NCI-H345 treated with DMSO at 0.1 percent for 48 hours (cell line): ENCODE results near the gene CRTAP.
"Not testable (repeated sequence)": the region's sequence is repeated elsewhere in the genome, so short reads cannot be mapped to it uniquely, and the experiment has no call there.

Experiments
- DNase-seq: peaks from one replicate; lab custom pipeline; 2025; ENCODE audit not compliant: unreplicated experiment; lab: John Stamatoyannopoulos, UW

The CRTAP gene

DNA sequence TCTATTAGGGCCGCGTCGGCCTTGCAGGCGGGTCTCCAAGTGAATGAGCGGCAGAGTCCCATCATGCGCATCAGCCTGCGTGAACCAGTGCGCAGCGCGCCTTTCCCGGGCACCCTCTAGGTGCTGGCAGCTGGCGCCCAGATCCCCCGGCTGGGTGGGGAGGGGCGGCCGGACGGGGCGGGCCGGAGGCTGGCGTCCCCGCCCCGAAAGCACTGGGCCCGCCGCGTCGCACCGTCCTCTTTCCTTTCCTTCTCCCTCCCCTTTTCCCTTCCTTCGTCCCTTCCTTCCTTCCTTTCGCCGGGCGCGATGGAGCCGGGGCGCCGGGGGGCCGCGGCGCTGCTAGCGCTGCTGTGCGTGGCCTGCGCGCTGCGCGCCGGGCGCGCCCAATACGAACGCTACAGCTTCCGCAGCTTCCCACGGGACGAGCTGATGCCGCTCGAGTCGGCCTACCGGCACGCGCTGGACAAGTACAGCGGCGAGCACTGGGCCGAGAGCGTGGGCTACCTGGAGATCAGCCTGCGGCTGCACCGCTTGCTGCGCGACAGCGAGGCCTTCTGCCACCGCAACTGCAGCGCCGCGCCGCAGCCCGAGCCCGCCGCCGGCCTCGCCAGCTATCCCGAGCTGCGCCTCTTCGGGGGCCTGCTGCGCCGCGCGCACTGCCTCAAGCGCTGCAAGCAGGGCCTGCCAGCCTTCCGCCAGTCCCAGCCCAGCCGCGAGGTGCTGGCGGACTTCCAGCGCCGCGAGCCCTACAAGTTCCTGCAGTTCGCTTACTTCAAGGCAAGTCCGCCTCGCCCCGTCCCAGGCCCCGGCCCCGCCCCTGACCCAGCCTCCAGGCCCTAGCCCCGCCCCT lies at the start of gene CRTAP:
TSS of gene CRTAP (plus strand) at position 243 of the 850 bp plus-strand sequence. CDS start at position 307, 64 bp downstream.
- DNase-seq: peak; percentile 52

DNA sequence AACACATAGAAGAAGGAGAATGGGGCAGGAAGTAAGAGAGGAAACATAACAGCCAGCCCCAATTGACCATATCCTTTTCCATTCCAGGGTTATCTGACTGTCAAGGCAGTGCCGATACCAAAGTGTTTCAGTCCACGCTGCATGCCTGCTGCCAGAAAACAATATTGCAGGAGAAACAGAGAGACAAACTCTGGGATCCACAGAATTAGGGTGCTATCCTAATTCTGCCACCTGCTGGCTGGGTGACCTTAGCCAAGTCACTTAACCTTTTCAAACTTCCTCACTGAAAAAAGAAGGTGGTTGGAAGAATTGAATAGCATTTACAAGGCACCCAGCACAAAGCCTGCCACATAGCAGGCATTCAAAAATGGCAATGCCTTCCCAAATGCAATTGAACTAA lies 48.9 kb upstream of the CRTAP start:
- DNase-seq: no peak

DNA sequence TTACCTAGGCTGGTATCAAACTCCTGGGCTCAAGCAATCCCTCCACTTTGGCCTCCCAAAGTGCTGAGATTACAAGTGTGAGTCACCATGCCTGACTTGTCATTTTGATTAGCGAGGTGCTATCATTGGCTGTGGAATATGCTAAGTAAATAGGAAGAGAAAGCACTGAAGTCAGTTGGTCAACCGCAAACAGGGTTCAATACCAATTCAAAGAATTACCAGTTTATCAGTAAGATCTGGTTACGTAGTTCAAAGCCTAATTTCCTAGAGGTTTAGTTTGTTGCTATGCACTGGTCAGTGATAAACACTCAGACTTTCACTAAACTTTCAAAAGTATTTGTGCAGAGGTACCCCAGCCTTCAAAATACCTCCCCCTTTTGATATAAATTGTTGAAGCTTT lies 46.3 kb upstream of the CRTAP start:
- DNase-seq: no peak

DNA sequence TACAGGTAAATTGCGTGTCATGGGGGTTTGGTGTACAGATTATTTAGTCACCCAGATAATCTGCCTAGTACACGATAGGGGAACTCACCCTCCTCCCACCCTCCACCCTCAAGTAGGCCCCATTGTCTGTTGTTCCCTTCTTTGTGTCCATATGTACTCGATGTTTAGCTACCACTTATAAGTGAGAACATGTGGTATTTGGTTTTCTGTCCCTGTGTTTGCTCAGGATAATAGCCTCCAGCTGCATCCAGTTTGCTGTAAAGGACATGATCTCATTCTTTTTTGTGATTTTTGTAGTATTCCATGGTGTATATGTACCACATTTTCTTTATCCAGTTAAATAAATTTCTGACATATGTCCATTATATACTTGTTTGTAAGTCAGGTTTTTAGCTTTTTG lies 44.0 kb upstream of the CRTAP start:
- peak; percentile 69 for DNase-seq

DNA sequence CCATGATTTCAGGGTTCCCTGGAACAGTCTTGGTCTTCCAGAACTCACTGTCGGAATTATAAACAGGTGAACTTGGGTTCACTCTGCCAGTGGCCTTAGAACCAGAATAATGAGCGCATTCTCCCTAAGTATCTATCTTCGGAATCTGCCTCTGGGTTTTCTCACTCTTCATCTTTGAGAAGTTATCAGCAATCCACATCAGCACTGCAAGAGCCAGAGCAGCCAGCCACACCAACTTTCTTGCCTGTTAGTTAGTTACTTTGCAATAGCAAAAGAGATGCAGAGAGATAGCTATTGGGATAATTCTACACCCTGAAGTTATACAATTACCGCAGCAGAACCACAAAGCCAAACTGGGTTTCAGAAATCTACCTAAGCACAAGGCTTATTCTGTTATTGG lies 42.6 kb upstream of the CRTAP start:
- DNase-seq: no peak

DNA sequence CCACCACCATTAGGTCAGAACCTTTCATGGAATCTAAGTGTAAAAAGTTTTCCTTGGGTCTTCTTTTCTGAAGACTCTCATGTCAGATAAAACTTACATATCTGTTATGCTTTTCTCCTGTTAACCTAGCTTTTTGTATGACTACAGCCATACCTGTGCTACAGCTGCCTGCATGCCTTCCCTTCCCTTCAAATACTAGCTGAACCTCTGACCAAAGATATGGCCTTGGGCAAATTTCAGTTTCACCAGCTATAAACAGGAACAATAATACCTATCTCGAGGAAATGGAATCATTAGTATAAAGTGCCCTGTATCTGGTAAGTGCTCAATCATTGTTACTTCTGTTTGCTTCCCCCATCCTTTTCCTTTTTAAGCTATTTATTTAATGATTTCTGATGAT lies 41.9 kb upstream of the CRTAP start:
- DNase-seq: no peak

DNA sequence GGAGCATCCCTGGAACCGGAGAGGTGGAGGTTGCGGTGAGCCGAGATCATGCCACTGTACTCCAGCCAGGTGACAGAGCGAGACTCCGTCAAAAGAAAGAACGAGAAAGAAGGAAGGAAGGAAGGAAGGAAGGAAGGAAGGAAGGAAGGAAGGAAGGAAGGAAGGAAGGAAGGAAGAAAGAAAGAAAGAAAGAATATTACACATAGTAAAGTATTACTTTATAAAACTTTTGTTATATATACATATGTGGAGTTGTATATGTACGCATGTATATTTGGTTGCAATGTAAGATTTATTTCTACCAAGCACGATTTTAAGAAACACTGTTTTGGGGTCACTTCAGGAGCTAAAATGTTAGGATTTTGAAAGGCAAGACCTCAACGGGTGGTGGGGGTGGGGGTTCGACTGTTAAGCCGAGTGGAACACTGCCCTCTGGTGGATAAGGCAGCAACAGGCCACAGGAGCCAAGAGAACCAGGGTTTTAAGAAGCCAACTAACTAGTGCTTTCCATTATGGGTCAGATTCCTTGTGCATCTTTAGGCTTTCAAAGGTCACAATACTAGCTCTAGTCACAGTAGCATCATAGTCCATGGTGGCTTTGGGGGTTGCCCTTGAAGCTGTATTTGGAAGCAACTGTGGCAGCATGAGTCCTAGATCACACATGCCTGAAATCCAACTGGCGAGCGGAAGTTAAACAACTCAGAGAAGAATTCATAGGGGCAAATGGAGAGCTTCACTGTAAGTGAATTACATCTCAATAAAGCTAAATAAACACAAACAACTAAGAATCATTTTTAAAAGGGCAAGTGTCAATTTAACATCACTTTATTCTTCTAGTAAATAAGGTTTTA lies 39.4 kb upstream of the CRTAP start:
- DNase-seq: peak; percentile 18

DNA sequence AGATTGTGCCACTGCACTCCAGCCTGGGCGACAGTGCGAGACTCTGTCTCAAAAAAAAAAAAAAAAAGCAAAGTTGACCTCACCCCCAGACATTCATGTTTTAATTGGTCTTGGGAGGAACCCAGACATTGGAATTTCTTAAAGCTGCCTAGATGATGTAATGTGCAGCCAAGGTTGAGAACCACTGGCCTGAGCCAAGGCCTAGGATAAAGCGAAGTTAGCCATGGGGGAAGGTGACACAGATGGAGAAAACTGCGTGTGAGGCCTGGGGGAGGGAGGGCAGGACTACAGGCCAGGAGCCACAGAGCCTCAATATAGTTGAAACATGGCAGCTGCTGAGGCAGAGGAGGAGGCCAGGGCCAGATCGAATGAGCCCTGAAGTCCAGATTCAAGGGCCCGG lies 37.8 kb upstream of the CRTAP start:
- no peak for DNase-seq

DNA sequence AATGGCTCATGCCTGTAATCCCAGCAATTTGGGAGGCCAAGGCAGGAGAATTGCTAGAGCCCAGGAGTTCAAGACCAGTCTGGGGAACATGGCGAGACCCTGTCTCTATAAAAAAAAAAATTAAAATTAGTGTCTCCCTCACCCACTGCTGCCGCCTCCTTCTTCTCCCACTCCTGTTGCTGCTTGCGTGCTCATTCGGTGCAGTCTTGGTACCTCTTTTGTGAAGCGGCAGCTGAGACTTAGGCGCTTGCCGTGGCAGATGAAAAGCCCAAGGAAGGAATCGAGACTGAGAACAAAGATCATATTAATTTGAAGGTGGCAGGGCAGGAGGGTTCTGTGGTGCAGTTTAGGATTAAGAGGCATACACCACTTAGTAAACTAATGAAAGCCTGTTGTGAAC lies 36.9 kb upstream of the CRTAP start:
- no peak for DNase-seq

DNA sequence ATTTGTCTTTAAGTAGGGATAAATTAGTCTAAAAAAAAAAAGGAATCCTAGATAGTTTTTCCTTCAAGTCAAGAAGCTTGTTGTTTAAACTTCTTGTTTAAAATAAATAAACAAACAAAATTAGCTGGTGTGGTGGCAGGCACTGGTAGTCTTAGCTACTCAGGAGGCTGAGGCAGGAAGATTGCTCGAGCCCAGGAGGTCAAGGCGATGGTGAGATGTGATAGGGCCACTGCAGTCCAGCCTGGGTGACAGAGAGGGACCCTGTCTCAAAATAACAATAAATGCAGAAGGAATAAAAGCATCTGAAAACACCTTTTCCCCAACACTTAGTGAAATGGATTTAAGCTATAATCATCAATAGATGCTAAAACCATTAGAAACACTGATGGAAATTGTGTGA lies 35.8 kb upstream of the CRTAP start:
- no peak for DNase-seq

DNA sequence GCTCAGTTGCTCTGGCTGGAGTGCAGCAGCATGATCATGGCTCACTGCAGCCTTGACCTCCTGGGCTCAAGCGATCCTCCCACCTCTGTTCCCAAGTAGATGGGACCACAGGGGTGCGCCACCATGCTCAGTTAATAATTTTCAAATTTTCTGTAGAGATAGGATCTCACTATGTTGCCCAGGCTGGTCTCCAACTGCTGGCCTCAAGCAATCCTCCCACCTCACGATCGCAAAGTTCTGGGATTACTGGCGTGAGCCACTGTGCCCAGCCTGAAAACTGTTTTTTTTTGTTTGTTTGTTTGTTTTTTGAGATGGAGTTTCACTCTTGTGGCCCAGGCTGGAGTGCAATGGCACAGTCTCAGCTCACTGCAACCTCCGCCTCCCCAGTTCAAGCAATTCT lies 34.0 kb upstream of the CRTAP start:
- not testable (repeated sequence) for DNase-seq

DNA sequence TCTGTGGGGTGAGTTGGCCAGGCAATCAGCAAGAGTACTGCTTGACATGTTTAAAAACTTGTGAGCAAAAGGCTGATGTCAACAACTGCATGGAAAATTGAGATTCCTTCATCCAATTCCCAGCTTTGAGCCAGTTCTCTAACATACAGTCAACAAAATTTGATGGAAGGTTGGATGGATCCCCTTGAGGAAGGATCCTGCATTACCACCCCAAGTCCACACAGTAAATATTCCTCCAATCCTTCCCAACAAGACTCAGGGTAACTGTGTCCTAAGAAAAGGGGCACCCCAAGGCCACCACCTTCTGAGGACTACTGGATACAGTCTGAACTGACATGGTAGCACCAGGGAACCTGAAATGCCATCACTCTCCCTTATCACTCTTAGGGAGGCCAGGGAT lies 32.0 kb upstream of the CRTAP start:
- DNase-seq: no peak

DNA sequence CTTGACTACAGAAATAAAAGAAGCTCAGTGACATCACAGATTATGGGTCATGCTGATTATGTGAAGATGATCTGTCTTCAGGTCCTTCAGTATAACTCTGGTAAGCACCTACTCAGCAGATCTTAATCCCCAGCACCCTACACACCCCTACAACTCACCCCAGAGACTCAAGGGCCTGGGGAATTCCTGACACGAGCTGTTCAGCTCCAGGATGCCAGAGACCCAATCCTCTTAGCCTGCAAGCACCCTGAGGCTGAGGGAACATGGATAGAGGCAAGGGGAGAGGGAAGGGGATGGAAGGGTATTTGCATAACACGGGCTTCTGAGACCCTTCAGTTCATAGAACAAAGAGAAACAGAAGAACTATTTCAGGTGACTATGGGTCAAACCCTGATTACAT lies 29.9 kb upstream of the CRTAP start:
- no peak for DNase-seq

DNA sequence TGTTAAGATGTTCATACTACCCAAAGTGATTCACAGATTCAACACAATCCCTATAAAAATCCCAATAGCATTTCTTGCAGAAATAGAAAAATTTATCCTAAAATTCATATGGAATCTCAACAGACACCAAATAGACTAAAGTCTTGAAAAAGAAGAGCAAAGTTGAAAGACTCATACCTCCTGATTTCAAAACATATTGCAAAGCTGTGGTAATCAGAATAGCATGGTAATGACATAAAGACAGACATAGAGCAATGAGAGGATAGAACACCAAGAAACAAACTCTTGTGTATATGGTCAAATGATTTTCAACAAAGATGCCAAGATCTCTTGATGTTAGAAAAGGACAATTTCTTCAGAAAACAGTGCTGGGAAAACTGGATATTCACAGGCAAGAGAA lies 25.1 kb upstream of the CRTAP start:
- DNase-seq: no peak

DNA sequence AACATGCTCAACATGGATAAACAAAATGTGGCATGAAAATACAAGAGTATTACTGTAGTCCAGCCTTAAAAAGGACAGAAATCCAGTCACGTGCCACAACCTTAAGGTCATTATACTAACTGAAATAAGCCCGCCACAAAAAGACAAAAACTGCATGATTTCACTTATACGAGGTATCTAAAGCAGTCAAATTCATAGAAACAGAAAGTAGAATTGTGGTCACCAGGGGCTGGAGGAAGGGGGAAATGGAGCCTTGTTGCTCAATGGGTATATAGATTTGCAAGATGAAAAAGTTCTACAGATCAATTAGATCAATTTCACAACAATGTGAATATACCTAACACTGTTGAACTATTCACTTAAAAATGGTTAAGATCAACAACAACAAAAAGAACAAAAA lies 24.3 kb upstream of the CRTAP start:
- no peak for DNase-seq

DNA sequence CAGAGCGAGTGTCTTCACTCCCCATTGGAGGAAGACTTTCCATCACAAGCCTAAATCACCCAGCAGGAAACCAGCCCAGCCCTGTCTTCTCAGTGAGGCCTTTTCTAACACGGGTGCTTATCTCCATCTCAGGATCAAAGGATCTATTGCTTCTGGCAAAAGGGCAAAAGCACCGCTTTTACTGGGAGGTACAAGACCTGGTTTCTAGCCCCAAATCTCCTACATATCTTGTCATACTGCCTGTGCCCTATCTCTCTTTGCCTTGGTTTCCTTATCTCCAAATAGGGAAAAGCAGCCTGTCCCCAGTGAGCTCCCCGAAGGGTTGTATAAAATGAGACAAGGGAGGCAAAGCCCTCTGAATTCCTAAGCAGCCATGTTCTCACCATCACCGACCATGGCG lies 22.1 kb upstream of the CRTAP start:
- DNase-seq: no peak

DNA sequence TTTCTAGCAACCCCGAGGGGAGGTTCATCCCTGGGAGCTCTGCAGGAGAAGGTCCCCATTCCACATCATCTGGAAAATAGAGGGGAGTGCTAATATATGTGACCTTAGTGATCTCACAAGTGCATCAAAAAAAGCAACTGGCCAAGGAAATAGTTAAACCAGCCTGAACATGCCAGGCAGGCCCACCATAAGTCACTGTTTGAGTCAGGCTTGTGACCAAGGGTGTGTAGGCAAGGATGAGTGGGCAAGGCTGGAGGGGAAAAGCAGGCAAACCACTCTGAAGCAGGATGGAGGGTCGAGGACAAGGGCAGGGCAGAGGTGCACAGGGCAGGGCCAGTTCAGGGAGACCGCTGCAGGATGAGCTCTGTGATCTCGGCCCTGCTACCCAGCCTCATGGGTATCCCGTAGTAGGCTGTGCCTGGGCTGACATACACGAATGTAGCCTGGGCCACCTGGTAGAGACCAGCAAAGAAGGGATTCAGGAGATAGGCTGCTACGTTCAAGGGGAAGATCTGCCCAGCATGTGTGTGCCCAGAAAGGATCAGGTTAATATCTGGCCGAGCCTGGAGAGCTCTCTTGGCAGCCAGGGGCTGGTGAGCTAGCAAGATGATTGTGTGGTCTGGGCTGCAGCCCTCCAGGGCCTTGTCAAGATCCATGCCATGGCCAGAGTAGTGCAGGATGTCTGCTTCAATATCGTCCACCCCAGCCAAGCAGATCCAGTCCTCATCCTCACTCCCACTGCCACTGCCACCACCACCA lies 21.1 kb upstream of the CRTAP start:
- no peak for DNase-seq

DNA sequence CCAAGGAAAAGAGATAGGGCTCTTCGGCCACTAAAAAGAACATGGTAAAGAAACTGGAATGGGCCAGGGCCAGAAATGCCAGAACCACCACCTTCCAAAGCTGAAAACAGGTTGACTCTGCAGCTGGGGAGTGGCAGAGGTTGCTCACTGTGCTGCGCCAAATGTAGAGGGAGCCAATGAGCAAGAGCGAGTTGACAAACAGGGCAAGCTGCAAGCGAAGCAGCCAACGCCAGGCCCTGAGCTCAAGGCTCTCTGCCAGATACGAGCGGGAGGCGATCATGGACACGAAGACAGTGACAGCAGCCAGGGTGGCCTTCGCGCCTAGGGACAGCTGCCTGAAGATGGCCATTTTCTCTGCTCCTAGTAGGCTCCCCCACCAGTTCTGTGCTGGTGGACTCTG lies 20.0 kb upstream of the CRTAP start:
- no peak for DNase-seq

DNA sequence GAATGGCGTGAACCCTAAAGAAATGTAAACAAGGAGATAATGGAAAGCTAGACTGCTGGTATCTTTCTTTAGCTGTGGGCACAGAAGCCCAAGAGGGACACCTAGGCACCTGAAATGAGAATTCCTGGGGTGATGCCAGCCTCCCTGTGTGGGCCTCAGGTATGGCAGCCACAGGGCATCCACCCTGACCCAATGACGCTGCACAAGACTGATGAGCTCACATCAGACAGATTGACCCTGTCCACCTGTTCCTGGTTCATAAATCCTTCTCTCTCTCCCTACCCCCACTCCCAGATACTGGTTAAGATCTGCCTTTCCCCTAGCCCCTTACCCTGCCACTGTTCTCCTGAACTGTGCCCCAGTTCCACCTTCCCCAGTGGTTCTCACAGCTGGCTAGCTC lies 18.4 kb upstream of the CRTAP start:
- DNase-seq: no peak

DNA sequence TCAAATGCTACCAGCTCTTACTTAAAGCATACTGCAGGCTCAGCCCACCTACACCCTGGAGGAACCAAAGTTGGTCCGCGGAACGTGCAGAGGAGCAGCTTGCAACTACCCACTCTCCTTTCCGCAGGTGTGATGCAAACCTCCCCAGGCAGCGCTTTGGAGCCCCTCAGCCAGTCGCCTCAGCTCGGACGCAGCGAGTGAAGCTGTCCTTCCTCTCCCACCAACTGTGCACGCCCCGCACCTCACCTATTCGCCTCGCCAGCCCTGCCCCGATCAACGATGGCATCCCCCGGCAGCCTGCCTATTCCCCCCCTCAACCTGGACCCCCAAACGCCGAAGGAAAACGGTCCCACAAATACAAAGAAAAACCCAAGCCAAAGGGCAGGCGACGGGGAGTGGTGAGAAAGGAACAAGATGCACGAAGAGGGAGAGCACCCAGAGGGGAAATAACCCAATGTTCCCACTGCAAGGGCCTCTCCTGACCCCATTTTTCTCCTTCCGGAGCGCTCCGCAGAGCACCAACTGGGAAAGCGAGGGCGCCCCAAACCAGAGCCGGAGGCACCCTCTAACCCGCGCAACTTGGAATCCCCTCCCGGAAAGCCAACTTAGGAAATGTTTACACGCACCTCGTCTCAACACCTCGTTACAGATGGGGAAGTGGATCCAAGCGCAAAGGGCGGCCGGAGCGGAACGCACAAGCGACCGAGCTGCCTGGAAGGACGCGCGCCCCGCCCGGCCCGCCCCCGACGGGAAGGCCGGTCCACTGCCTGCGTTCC lies 17.5 kb upstream of the CRTAP start:
- peak; percentile 1 for DNase-seq
